Stomach smooth muscle (tissue), 2 donors: ENCODE results near the gene SLC15A2.

Experiments used
- H3K27ac ChIP-seq: one replicate; pipeline ENCODE4 v1.7.0; 2013; ENCODE audit warnings: mild to moderate bottlenecking, low read length, inconsistent platforms
- H3K27me3 ChIP-seq, 2 donors: one replicate each; pipeline ENCODE4 v1.7.0; 2013; ENCODE audit warnings: low read length in 2 of 2; ENCODE audit not compliant: insufficient read depth in 2 of 2, control insufficient read depth in 1 of 2
- H3K36me3 ChIP-seq, 2 donors: one replicate each; pipeline ENCODE4 v1.7.0; 2013; ENCODE audit warnings: low read length in 2 of 2; ENCODE audit not compliant: control insufficient read depth in 2 of 2, insufficient read depth in 2 of 2
- H3K4me1 ChIP-seq: one replicate; pipeline ENCODE4 v1.7.0; 2013; ENCODE audit warnings: low read length; ENCODE audit not compliant: control insufficient read depth, insufficient read depth
- H3K4me3 ChIP-seq, 2 donors: one replicate each; pipeline ENCODE4 v1.7.0; 2013; ENCODE audit warnings: low read length in 2 of 2
- H3K9ac ChIP-seq, 2 donors: one replicate each; pipeline ENCODE4 v1.7.0; 2013; ENCODE audit warnings: low read length in 2 of 2, mild to moderate bottlenecking in 1 of 2
- H3K9me3 ChIP-seq, 2 donors: one replicate each; pipeline ENCODE4 v1.7.0; 2013; ENCODE audit warnings: low read length in 2 of 2; ENCODE audit not compliant: control insufficient read depth in 2 of 2
- donor health status: healthy.
- donor health status: Pancreatic carcinoma.

The SLC15A2 gene

GRCh38 chr3:121958801-121959200, 64.6 kb downstream of the SLC15A2 start:
- H3K9ac ChIP-seq: no peak overlapping the region
- H3K36me3 ChIP-seq: no peaks in the 10 kb centered on the region
- no peaks in the 10 kb centered on the region for H3K27me3 ChIP-seq
- H3K27ac ChIP-seq: no peak overlapping the region
- H3K9me3 ChIP-seq: peaks cover 0 to 3% of the 10 kb centered on the region in 2 donors
- no peaks in the 10 kb centered on the region for H3K4me1 ChIP-seq
- H3K4me3 ChIP-seq: no peak overlapping the region

- no peaks in the 10 kb centered on the region for H3K4me1 ChIP-seq
- H3K27me3 ChIP-seq: no peaks in the 10 kb centered on the region
- no peaks in the 10 kb centered on the region for H3K36me3 ChIP-seq
- no peak overlapping the region for H3K4me3 ChIP-seq
- peaks cover 0 to 3% of the 10 kb centered on the region in 2 donors for H3K9me3 ChIP-seq
- H3K27ac ChIP-seq: no peak overlapping the region
- no peak overlapping the region for H3K9ac ChIP-seq
Measured at GRCh38 chr3:121961283-121961682, 67.1 kb downstream of the SLC15A2 start.

GRCh38 chr3:121962443-121962842, 68.2 kb downstream of the SLC15A2 start:
- H3K4me3 ChIP-seq: no peak overlapping the region
- peaks cover 0 to 3% of the 10 kb centered on the region in 2 donors for H3K9me3 ChIP-seq
- no peaks in the 10 kb centered on the region for H3K27me3 ChIP-seq
- no peak overlapping the region for H3K27ac ChIP-seq
- H3K9ac ChIP-seq: no peak overlapping the region
- H3K36me3 ChIP-seq: no peaks in the 10 kb centered on the region
- H3K4me1 ChIP-seq: no peaks in the 10 kb centered on the region

- Histone ChIP-seq H3K27me3 (no peaks in the 10 kb centered on the region), H3K9ac (no peak overlapping the region), H3K27ac (no peak overlapping the region), H3K36me3 (no peaks in the 10 kb centered on the region), H3K4me3 (no peak overlapping the region), H3K4me1 (no peaks in the 10 kb centered on the region), H3K9me3 (peaks cover 0 to 3% of the 10 kb centered on the region in 2 donors)
Measured at GRCh38 chr3:121963608-121964007, 69.4 kb downstream of the SLC15A2 start.

- Histone ChIP-seq H3K27ac (no peak overlapping the region), H3K36me3 (no peaks in the 10 kb centered on the region), H3K9me3 (peaks cover 0 to 3% of the 10 kb centered on the region in 2 donors), H3K27me3 (no peaks in the 10 kb centered on the region), H3K9ac (no peak overlapping the region), H3K4me1 (no peaks in the 10 kb centered on the region), H3K4me3 (no peak overlapping the region)
Measured at GRCh38 chr3:121969631-121970030, 75.4 kb downstream of the SLC15A2 start.

DNA sequence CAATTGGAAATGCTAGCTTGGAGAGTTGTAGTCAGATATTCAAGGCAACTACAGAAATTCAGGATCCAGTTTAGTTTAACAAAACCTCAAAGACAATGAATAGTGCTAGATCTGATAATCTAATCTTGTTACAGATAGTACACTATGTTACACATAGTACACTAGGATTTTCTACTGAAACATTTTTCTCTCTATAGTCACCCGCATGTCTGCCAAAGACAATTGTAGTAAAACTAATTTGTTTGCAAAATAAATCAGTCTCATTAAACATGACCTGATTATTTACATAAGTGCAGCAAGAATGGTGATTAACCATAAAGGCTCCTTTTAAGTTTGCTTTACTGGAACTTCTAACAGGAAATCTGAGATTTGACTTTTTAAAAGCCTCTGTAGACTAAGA, 75.8 kb downstream of the SLC15A2 start:
- H3K4me1 ChIP-seq: no peaks in the 10 kb centered on the region
- no peak overlapping the region for H3K4me3 ChIP-seq
- H3K27ac ChIP-seq: no peak overlapping the region
- H3K9ac ChIP-seq: no peak overlapping the region
- H3K36me3 ChIP-seq: no peaks in the 10 kb centered on the region
- no peaks in the 10 kb centered on the region for H3K27me3 ChIP-seq
- peaks cover 0 to 3% of the 10 kb centered on the region in 2 donors for H3K9me3 ChIP-seq

DNA sequence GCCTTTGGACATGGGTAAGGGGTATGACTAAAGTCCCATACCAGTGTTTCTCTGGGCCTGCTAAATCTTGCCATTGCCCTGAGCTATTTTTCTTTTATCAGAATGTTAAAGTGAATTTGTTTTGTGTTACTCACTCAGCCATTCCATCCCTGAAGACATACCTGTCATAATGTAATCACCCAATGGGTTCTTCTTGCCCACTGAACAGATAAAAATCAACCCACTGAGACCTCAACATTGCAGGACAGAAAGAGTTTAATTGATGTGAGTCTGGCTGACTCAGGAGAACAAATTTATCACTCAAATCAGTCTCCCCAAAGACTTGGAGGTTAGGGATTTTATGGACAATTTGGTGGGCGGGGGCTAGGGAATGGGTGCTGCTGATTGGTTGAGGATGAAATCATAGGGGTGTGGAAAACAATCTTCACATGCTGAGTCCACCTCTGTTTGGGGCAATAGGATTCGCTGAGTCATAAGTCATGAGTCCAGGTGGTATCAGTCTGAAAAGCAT, 80.5 kb downstream of the SLC15A2 start:
- H3K36me3 ChIP-seq: no peaks in the 10 kb centered on the region
- H3K9ac ChIP-seq: no peak overlapping the region
- H3K27ac ChIP-seq: no peak overlapping the region
- H3K4me3 ChIP-seq: no peak overlapping the region
- no peaks in the 10 kb centered on the region for H3K9me3 ChIP-seq
- H3K4me1 ChIP-seq: no peaks in the 10 kb centered on the region
- H3K27me3 ChIP-seq: no peaks in the 10 kb centered on the region

- H3K4me3 ChIP-seq: no peak overlapping the region
- no peaks in the 10 kb centered on the region for H3K4me1 ChIP-seq
- H3K9me3 ChIP-seq: no peaks in the 10 kb centered on the region
- no peaks in the 10 kb centered on the region for H3K36me3 ChIP-seq
- no peak overlapping the region for H3K27ac ChIP-seq
- H3K9ac ChIP-seq: no peak overlapping the region
- H3K27me3 ChIP-seq: no peaks in the 10 kb centered on the region
Measured at GRCh38 chr3:121975702-121976302, 81.6 kb downstream of the SLC15A2 start.

DNA sequence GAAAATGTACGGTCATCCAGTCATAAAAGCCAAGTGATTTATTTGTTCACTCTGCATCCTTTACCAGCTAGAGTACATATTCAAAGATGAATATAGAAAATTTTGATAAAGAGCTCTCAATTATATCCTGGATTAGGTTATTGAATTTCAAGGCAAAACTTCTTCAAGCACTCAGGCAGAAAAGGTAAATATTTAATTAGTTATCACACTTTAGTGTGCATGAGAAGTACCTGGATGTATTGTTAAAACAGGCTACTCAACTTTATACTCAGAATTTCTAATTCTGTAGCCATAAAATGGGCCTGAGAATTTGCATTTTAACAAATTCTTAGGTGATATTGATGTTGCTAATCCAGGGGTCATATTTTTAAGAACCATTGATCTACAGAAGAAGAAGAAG, 82.5 kb downstream of the SLC15A2 start:
- Histone ChIP-seq H3K4me3 (no peak overlapping the region), H3K9ac (no peak overlapping the region), H3K9me3 (no peaks in the 10 kb centered on the region), H3K27me3 (no peaks in the 10 kb centered on the region), H3K4me1 (no peaks in the 10 kb centered on the region), H3K27ac (no peak overlapping the region), H3K36me3 (no peaks in the 10 kb centered on the region)

DNA sequence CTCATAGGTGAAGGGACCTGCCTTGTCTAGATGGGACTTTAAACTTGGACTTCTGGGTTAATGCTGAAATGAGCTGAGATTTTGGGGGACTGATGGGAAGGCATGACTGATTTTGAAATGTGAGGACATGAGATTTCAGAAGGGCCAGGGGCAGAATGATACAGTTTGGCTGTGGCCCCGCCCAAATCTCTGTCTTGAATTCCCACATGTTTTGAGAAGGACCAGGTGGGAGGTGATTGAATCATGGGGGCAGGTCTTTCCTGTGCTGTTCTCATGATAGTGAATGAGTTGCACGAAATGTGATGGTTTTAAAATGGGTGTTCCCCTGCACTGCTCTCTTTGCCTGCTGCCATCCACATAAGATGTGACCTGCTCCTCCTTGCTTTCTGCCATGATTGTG, 85.0 kb downstream of the SLC15A2 start:
- no peak overlapping the region for H3K9ac ChIP-seq
- H3K27ac ChIP-seq: no peak overlapping the region
- H3K36me3 ChIP-seq: no peaks in the 10 kb centered on the region
- peaks cover 0 to 7% of the 10 kb centered on the region in 2 donors for H3K9me3 ChIP-seq
- H3K4me1 ChIP-seq: no peaks in the 10 kb centered on the region
- H3K27me3 ChIP-seq: no peaks in the 10 kb centered on the region
- no peak overlapping the region for H3K4me3 ChIP-seq

DNA sequence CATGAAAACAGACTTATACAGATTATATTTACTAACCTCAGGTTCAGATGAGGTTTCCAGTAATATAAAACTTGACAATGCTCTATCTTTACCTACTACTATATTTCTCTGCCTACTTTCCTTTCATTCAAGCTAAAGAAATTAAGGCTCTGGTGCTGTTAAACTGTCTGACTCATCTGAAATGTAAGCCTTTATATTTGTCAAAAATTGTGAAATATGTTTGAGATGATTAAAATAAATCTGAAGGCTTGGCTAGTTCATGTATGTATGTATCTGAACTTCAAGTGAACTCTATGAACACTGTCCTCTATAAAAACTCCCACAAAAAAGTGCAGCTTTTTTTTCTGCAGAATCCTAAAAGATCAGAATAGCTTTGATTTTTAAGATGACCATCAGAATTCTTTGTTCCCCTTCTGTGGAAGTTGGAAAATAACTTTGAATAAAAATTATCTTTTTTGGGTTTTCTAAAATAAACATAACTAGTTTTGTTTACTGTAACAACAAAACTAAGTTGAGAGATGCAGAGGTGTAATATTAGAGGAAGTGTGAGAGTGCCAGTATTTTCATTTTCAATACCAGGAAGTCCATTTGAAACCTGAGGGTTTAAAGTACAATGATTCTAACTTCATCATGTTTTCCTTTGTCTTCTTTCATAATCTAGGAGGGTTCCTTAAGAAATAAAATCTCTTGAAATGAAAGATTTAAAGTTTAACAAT, 85.7 kb downstream of the SLC15A2 start:
- Histone ChIP-seq H3K4me1 (no peaks in the 10 kb centered on the region), H3K9ac (no peak overlapping the region), H3K27me3 (no peaks in the 10 kb centered on the region), H3K4me3 (no peak overlapping the region), H3K36me3 (no peaks in the 10 kb centered on the region), H3K9me3 (peaks cover 0 to 7% of the 10 kb centered on the region in 2 donors), H3K27ac (no peak overlapping the region)
